Fibroblast of skin of scalp (primary cell): Measurements from ENCODE around the gene ACSL6.

ENCODE experiments used
- DNase-seq: peaks from one replicate; pipeline ENCODE4 v3.0.0-alpha.2; 2013

Gene ACSL6

GRCh38 chr5:132016721-132017250 is 5.3 kb upstream of the ACSL6 start:
- no peak for DNase-seq

GRCh38 chr5:132013711-132014110 is 2.3 kb upstream of the ACSL6 start:
- DNase-seq, result no peak

DNA sequence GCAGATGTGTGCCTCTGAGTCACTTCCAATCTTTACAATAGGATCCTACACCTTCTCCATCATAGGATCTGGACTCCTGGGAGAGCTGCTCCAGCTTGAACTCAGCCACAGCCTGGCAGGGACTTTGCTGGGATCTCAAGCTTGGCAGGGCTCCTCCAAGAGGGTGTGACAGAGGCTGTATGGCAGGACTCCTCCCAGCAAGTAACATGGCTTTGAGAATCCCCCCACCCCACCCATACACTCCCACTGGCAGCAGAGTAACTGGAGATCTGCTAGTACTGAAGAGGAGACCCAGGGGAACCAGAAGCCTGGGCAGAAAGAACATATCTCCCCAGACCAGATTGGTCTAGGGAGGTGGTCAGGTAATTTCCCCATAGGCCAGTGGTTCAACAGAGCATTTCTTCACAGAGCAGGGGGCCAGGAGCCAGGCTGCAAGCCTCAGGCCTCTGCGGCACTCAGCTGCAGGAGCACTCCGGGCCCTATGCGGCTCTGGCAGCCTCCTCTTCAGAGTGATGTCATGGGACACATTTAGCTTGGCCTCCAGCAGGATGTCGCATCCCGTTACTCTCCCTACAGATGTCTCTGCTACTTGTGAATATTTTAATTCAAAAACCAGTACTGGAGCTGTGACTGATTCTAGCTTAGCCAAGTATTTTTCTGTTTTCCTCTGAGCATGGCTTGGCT is 1.7 kb upstream of the ACSL6 start:
- DNase-seq, result no peak

GRCh38 chr5:132012371-132013005 is 1.0 kb upstream of the ACSL6 start:
- DNase-seq, result peak; percentile 73

DNA sequence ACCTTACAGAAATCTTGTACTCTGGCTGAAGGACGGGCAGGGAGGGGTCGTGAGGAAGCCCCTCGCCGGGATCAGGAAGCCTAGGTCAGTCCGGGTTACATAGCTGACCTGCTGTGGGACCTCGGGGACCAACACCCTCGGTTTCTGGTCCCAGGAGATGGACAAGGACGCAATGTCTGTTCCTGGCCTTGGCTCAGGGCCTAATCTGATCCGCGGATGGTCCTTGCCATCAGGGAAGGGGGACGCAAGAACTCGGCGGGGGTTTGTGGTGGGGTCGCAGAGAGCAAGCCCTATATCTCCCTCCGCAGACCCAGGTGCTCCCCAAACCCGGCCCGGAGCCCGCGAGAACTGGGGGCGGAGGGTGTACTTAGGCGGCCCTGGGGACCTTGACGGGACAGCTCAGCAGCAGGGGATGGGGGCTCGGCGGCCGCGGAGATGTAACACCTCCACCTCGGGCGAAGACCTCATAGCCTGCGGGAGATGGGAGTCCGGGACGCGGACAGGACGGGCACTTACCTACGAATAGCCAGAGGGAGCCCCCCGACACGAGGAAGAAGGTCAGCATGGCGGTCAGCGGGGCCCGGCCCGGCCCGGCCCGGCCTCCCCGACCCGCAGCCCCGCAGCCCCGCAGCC is 353 bp downstream of the ACSL6 start:
- DNase-seq, result no peak

DNA sequence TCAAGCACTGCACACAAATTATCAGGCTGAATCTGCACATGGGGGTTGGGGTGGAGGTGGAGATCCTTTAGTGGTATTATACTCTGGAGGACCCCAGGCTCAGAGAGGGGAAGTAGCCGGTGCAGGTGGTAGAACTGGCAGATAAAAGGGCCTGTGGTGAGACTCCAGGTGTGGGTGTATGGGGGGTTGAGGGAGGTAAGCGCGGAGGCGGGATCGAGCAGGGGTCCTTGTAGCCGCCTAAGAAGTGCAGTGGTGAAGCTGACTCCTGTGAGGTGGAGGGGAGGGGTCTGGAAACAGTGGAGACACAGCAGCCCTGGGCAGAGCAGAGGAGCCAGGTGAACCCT is 841 bp downstream of the ACSL6 start:
- no peak for DNase-seq

DNA sequence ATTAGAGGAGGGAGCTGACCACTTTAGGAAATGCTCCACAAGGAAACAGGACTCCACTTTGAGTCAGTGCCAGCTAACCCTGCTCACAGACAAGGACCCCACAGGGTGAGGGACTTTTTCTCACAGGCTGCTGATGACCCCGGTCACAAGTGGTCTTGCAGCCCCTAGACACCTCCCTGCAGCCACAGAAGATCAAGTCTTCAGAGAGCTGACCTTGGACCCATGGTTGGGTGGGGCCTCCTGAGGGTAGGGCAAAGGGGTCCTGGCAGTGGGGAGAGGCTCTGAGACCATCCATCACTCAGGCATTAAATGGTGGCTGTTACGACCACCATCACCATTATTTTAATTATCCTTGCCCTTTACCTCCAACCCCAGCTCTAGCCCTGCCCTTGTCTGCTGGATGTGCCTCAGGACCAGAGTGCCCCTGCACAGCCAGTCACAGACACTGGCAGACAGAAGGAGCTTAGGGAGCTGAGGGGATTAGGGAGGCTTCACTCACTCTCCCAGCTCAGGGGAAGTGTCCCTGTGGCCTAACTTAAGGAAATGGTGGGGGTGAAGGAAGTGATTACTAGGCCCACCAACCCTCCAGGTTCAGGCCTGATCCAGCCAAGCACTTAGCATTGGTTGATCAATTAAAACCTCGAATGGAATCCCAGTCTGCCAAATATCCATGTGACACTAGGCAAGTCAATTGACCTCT is 1.6 kb downstream of the ACSL6 start:
- DNase-seq, result no peak

- DNase-seq, result no peak
These were observed 2.3 kb downstream of the ACSL6 start for GRCh38 chr5:132008961-132009680.

DNA sequence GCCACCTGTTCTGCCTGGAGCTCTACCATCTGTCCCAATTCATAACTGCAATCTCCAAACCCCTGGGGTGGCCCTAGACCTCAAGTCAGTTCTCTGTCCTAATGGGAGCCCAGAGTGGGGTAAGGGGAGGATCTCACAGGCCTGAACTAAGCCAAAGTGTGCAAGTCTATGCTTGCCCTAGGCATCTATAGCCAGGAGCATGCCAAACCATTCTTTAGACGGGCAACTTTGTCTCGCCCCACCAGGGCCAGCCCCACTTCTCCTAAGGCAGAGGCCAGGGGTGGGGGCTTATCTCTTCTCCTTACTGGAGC is 3.3 kb downstream of the ACSL6 start:
- DNase-seq, result no peak

DNA sequence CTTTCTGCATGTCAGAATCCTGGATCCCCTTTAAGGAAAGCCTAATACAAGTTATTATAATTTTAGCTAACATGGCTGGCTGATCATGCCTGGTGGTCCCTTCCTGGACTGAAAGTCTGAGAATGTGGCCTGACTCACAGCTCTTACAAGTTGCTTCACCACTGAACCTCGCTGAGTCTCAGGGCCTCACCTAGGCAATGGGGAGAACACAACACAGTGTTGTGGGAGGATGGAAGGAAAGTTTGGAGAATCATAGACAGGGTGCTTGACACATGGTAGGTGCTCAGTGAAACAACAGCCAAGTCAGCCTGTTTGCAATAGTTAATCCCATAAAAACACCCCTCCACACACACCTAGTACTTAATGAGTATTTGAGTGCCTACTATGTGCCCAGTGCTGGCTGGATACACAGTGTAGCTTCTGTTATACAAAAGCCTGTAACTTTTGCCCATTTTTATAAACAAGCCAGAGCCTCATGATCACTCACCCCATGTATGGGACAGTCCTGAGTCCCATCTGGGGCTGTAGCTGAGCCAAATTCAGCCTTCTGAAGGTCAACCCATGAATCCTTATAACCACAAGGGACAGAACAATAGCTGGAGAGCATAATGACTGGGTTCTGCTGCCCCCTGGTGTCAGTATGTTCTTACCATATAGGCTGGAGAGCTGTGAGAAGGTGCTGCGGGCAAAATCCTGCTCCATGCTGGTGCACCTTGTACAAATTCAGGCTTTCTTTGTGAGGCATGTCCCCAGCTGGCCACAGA is 3.9 kb downstream of the ACSL6 start:
- DNase-seq, result peak; percentile 69

- no peak for DNase-seq
These were observed 4.9 kb downstream of the ACSL6 start for GRCh38 chr5:132006331-132007120.

- DNase-seq, result no peak
These were observed 5.9 kb downstream of the ACSL6 start for GRCh38 chr5:132005591-132005990.

GRCh38 chr5:132003982-132004381 is 7.5 kb downstream of the ACSL6 start:
- no peak for DNase-seq

DNA sequence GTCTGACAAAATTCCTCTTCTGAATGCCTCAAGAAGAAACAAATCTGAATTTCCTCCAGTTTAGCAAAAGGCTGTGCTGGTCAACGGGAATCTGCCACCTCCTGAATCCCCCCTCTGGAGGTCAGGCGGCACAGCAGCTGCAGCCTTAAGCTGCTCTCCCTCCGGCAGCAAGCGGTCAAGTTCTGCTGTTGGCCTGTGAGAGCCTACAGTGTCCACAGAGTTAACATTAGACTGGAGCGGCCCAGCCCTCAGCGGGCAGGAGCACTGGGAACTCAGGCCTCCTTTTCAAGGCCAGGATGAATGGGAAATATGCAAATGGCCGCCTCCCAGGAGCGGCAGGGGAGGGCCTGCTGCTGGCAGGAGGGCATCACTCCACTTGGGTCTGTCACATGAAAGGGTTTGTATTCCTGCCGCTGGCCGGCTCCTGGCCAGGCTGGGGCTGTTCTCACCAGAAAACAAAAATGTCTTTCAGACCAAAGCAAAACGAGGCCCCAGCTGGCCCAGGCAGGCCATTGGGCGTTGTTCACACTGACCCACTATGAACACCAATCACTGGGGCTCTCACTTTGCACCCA is 8.2 kb downstream of the ACSL6 start:
- no peak for DNase-seq

GRCh38 chr5:132002757-132003156 is 8.7 kb downstream of the ACSL6 start:
- no peak for DNase-seq

GRCh38 chr5:132001647-132002561 is 9.6 kb downstream of the ACSL6 start:
- no peak for DNase-seq

- DNase-seq, result no peak
These were observed 10.6 kb downstream of the ACSL6 start for GRCh38 chr5:132000677-132001453.

DNA sequence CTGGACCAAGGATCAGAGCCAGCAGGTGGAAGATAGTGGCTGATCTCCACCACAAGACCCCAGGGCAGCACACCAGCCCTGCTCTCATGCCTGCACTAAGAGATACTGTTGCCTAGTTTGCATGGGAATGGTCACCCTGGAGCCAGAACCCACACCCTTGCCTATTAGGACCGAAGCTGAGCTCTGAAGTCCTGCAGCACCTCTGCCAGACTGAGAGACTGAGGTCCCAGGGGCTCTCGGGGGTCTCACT is 11.3 kb downstream of the ACSL6 start:
- DNase-seq, result no peak
